H9 (cell line): ENCODE data around the gene HEPN1. TPM values are rescaled to one million over a fixed set of nuclear protein-coding genes. Genes with fewer than 3 reads are reported as not detected.

Source experiments
- DNase-seq: peaks from one replicate; pipeline ENCODE4 v3.0.0-alpha.2; 2017
- H2AFZ ChIP-seq: one replicate; pipeline ENCODE4 v1.6.1; 2013; ENCODE audit warnings: mild to moderate bottlenecking, low read length, control low read depth, moderate library complexity
- H2AK5ac ChIP-seq: 2 replicates; pipeline ENCODE4 v1.6.1; 2013; ENCODE audit warnings: low read length, control low read depth, mixed read lengths; ENCODE audit not compliant: insufficient read length
- H2BK120ac ChIP-seq: one replicate; pipeline ENCODE4 v1.6.1; 2013; ENCODE audit warnings: low read depth, mild to moderate bottlenecking, low read length, control low read depth, inconsistent platforms; ENCODE audit not compliant: poor library complexity, severe bottlenecking
- H2BK12ac ChIP-seq: 2 replicates; pipeline ENCODE4 v1.6.1; 2013; ENCODE audit warnings: low read length, control low read depth, mixed read lengths, low read depth; ENCODE audit not compliant: insufficient read length
- H2BK15ac ChIP-seq: 2 replicates; pipeline ENCODE4 v1.6.1; 2013; ENCODE audit warnings: low read depth, low read length, control low read depth
- H2BK20ac ChIP-seq: one replicate; pipeline ENCODE4 v1.6.1; 2013; ENCODE audit warnings: low read depth, mild to moderate bottlenecking, low read length, control low read depth, inconsistent platforms; ENCODE audit not compliant: poor library complexity, severe bottlenecking
- H2BK5ac ChIP-seq: 2 replicates; pipeline ENCODE4 v1.6.1; 2013; ENCODE audit warnings: low read length, control low read depth, mixed read lengths; ENCODE audit not compliant: insufficient read length
- H3K14ac ChIP-seq: 2 replicates; pipeline ENCODE4 v1.6.1; 2013; ENCODE audit warnings: low read length, control low read depth; ENCODE audit not compliant: insufficient read depth
- H3K18ac ChIP-seq: 2 replicates; pipeline ENCODE4 v1.6.1; 2013; ENCODE audit warnings: low read depth, mild to moderate bottlenecking, mixed read lengths, low read length, control low read depth; ENCODE audit not compliant: insufficient read length
- H3K23ac ChIP-seq: 2 replicates; pipeline ENCODE4 v1.6.1; 2013; ENCODE audit warnings: low read length, control low read depth, mixed read lengths, low read depth; ENCODE audit not compliant: insufficient read length
- H3K23me2 ChIP-seq: 2 replicates; pipeline ENCODE4 v1.6.1; 2013; ENCODE audit warnings: low read depth, mild to moderate bottlenecking, mixed read lengths, low read length, control low read depth; ENCODE audit not compliant: insufficient read length, poor library complexity, severe bottlenecking
- H3K27ac ChIP-seq: 2 replicates; pipeline ENCODE4 v1.5.1; 2013; ENCODE audit warnings: low read length, control low read depth, mixed read lengths, low read depth; ENCODE audit not compliant: insufficient read length
- H3K27me3 ChIP-seq: 2 replicates; pipeline ENCODE4 v1.6.1; 2013; ENCODE audit warnings: low read length, control low read depth, inconsistent platforms; ENCODE audit not compliant: insufficient read depth
- H3K4ac ChIP-seq: 2 replicates; pipeline ENCODE4 v1.6.1; 2013; ENCODE audit warnings: low read depth, mild to moderate bottlenecking, control low read depth, inconsistent platforms, low read length, moderate library complexity
- H3K4me1 ChIP-seq: 2 replicates; pipeline ENCODE4 v1.6.1; 2013; ENCODE audit warnings: low read length, control low read depth, inconsistent platforms; ENCODE audit not compliant: insufficient read depth
- H3K4me2 ChIP-seq: 2 replicates; pipeline ENCODE4 v1.6.1; 2013; ENCODE audit warnings: low read length, control low read depth, mixed read lengths; ENCODE audit not compliant: insufficient read length, insufficient read depth
- H3K56ac ChIP-seq: 2 replicates; pipeline ENCODE4 v1.6.1; 2013; ENCODE audit warnings: low read depth, mild to moderate bottlenecking, mixed read lengths, low read length, control low read depth; ENCODE audit not compliant: insufficient read length
- H3K79me1 ChIP-seq: 2 replicates; pipeline ENCODE4 v1.6.1; 2013; ENCODE audit warnings: low read depth, mild to moderate bottlenecking, moderate library complexity, low read length, control low read depth, inconsistent platforms; ENCODE audit not compliant: insufficient read depth, poor library complexity, severe bottlenecking
- H3K79me2 ChIP-seq: 2 replicates; pipeline ENCODE4 v1.6.1; 2013; ENCODE audit warnings: low read length, control low read depth, inconsistent platforms; ENCODE audit not compliant: insufficient read depth
- H3K9ac ChIP-seq: 2 replicates; pipeline ENCODE4 v1.6.1; 2013; ENCODE audit warnings: low read length, control low read depth, mixed read lengths; ENCODE audit not compliant: insufficient read length; ENCODE audit errors: extremely low read depth
- H3K9me3 ChIP-seq: one replicate; pipeline ENCODE4 v1.6.1; 2013; ENCODE audit warnings: low read depth, low read length, inconsistent platforms; ENCODE audit not compliant: control insufficient read depth
- H3T11ph ChIP-seq: one replicate; pipeline ENCODE4 v1.6.1; 2013; ENCODE audit warnings: mild to moderate bottlenecking, low read length, control low read depth, inconsistent platforms
- H4K20me1 ChIP-seq: one replicate; pipeline ENCODE4 v1.6.1; 2013; ENCODE audit not compliant: control insufficient read depth, insufficient read length, insufficient read depth
- H4K5ac ChIP-seq: 2 replicates; pipeline ENCODE4 v1.6.1; 2013; ENCODE audit warnings: low read depth, mild to moderate bottlenecking, mixed read lengths, low read length, control low read depth; ENCODE audit not compliant: insufficient read length
- H4K8ac ChIP-seq: replicated peaks from 2 replicates; pipeline ENCODE4 v1.6.1; 2013; ENCODE audit warnings: low read length, control low read depth, mixed read lengths, low read depth; ENCODE audit not compliant: insufficient read length
- H4K91ac ChIP-seq: 2 replicates; pipeline ENCODE4 v1.6.1; 2013; ENCODE audit warnings: low read depth, mild to moderate bottlenecking, moderate library complexity, mixed read lengths, low read length, control low read depth; ENCODE audit not compliant: insufficient read length
- H3K27ac Mint-ChIP-seq, 3 experiments: 2 replicates in 2 of 3; 3 replicates in 1 of 3; pipeline ENCODE4 v1.8.0; 2020 to 2021; ENCODE audit warnings: mixed read lengths in 3 of 3, mild to moderate bottlenecking in 1 of 3, moderate library complexity in 1 of 3
- H3K27me3 Mint-ChIP-seq: 2 replicates; pipeline ENCODE4 v1.8.0; 2021; ENCODE audit warnings: low read depth, mild to moderate bottlenecking, moderate library complexity, mixed read lengths
- H3K36me3 Mint-ChIP-seq, 3 experiments: 2 replicates in 2 of 3; 3 replicates in 1 of 3; pipeline ENCODE4 v1.8.0; 2020 to 2021; ENCODE audit warnings: low read depth in 3 of 3, mixed read lengths in 3 of 3; ENCODE audit not compliant: insufficient read depth in 1 of 3
- H3K4me1 Mint-ChIP-seq, 2 experiments: 2 replicates each; pipeline ENCODE4 v1.8.0; 2020; ENCODE audit warnings: mixed read lengths in 2 of 2
- H3K4me3 Mint-ChIP-seq, 2 experiments: 2 replicates in 1 of 2; 3 replicates in 1 of 2; pipeline ENCODE4 v1.8.0; 2020 to 2021; ENCODE audit warnings: mild to moderate bottlenecking in 2 of 2, mixed read lengths in 2 of 2, moderate library complexity in 1 of 2
- H3K9me3 Mint-ChIP-seq, 2 experiments: 2 replicates in 1 of 2; 3 replicates in 1 of 2; pipeline ENCODE4 v1.8.0; 2020; ENCODE audit warnings: mild to moderate bottlenecking in 2 of 2, mixed read lengths in 2 of 2, moderate library complexity in 1 of 2
- CTCF ChIP-seq: fragments of 200-600 bp; sonication (generic); conservative IDR thresholded peaks from 3 replicates; pipeline ENCODE4 v1.8.0; 2021; ENCODE audit warnings: antibody characterized with exemption, mild to moderate bottlenecking
- WGBS: extraction: QIAGEN DNeasy Blood & Tissue Kit; methylation state at CpG from one replicate; pipeline ENCODE4 v1.1.7; 2013; ENCODE audit warnings: missing lambda C conversion rate, low lambda C conversion rate, mixed read lengths; ENCODE audit not compliant: insufficient read length; ENCODE audit errors: extremely low coverage; 5-methylcytosine and 5-hydroxymethylcytosine counted together
- total RNA-seq: library from RNA; stranded (reverse); gene quantifications from 2 replicates; pipeline ENCODE4 v1.2.1, GENCODE V29; 2021

The HEPN1 gene
- total RNA-seq, 1 experiment from 2014 or later: not detected

- no peaks in the 10 kb centered on the region for H3K4me1 ChIP-seq
- H2BK15ac ChIP-seq: no peak overlapping the region
- H3K4me1 Mint-ChIP-seq: 0 out of 4 replicates have a peak, but pooled peaks cover 0 to 3% of the 10 kb centered on the region in 2 experiments
- no peaks in the 10 kb centered on the region for H4K20me1 ChIP-seq
- H2BK120ac ChIP-seq: no peak overlapping the region
- no peak overlapping the region for H3K27ac Mint-ChIP-seq
- H4K5ac ChIP-seq: no peak overlapping the region
- no peak overlapping the region for H3K4ac ChIP-seq
- no peak overlapping the region for H3K14ac ChIP-seq
- H2AK5ac ChIP-seq: no peak overlapping the region
- H3K56ac ChIP-seq: no peak overlapping the region
- no peak overlapping the region for H2BK12ac ChIP-seq
- no peak overlapping the region for H2BK5ac ChIP-seq
- H3K9ac ChIP-seq: no peak overlapping the region
- H3K27me3 ChIP-seq: no peaks in the 10 kb centered on the region; the same call in 1 of the 2 replicates
- H4K91ac ChIP-seq: no peak overlapping the region
- H3K36me3 Mint-ChIP-seq: no peaks in the 10 kb centered on the region
- no peaks in the 10 kb centered on the region for H3K79me1 ChIP-seq
- H3T11ph ChIP-seq: no peak overlapping the region
- no peak overlapping the region for H3K18ac ChIP-seq
- no peaks in the 10 kb centered on the region for H3K79me2 ChIP-seq
- no CpG with 5 or more reads among the region's 12 CpGs for WGBS
- no peak overlapping the region for H3K4me2 ChIP-seq
- H4K8ac ChIP-seq: no peak overlapping the region
- H3K9me3 Mint-ChIP-seq: no peaks in the 10 kb centered on the region
- H3K23me2 ChIP-seq: no peaks in the 10 kb centered on the region
- no peak overlapping the region for H3K27ac ChIP-seq
- H3K23ac ChIP-seq: no peak overlapping the region
- H2AFZ ChIP-seq: no peak overlapping the region
- peaks cover 29% of the 10 kb centered on the region for H3K27me3 Mint-ChIP-seq
- H2BK20ac ChIP-seq: no peak overlapping the region
- TF ChIP-seq CTCF: no peak
- no peaks in the 10 kb centered on the region for H3K9me3 ChIP-seq
- H3K4me3 Mint-ChIP-seq: no peak overlapping the region
- no peak for DNase-seq
These were observed 31.9 kb upstream of the HEPN1 start for GRCh38 chr11:124886978-124887666.
